ENCODE measurements around the gene HECTD4.

Gene HECTD4

DNA sequence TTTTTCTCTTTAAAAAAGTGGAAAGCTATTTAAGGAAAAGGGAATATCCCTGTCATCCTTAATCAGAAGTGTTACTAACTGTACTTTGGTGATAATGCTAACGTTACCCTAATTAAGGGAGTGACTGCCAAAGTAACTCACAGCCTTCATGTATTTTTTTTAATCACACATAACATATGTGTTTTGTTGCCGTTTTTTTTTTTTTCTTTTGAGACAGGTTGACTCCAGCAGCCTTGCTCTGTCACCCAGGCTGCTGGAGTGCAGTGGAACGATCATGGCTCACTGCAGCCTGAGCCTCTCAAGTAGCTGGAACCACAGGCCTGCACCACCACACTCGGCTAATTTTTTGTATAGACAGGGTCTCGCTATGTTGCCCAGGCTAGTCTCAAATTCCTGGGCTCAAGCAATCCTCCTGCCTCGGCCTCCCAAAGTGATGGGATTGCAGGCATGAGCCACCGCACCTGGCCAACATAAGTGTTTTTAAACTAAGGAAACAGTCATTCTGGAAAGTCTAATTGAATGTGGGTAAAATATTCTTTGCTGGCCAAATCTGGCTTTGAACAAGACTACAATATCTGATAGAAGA is 56.5 kb downstream of the HECTD4 start:
- DNase-seq, result no peak
- intact Hi-C loops (cut with DNase I), result no loop called here

GRCh38 chr12:112325157-112325556 is 57.1 kb downstream of the HECTD4 start:
- intact Hi-C loops (cut with DNase I), result no loop called here
- DNase-seq, result no peak

DNA sequence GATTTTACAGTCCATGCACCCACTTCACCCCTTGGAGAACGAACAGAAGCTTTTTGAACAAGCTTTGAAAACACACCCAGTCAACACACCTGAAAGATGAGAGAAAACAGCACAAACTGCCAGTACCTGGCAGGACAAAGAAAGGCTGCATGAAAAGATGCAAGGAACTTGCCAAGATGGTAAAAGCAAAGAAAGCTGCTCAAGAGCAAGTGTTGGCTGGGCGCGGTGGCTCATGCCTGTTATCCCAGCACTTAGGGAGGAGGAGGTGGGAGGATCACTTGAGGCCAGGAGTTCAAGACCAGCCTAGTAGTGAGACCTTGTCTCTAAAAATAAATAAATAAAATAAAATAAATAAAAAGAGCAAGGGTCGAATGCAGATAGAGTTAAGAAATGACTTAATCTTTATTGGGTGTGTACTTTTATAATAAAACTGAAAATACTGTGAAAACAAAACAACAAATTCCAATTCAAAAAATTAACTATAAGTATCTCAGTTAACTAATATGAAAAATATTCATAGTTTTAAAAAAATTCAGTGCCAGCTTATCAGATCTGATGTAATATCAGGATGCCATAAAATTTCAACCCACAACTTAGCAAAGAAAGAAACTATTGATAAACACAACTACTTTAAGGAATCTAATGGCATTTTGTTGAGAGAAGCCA is 59.2 kb downstream of the HECTD4 start:
- intact Hi-C loops (cut with DNase I), result no loop called here
- DNase-seq, result no peak

DNA sequence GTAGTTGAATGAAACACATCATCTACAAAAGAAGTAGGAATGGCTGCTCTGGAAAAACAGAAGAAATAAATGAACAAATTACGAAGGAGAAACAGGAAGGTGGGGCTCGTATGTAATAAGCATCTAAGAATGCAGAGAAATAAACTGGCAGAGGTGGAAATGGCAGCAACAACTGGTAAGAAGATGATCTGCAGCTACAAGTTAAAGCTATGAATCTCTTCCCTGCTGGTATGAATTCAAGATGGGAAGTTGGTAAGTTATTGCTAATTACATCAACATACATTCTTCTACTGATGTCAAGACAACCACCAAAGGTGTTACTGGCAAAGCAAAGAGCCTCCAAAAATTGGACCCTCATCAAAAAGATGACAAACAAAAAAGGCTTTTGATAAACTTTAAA is 59.8 kb downstream of the HECTD4 start:
- intact Hi-C loops (cut with DNase I), result no loop called here
- DNase-seq, result no peak

DNA sequence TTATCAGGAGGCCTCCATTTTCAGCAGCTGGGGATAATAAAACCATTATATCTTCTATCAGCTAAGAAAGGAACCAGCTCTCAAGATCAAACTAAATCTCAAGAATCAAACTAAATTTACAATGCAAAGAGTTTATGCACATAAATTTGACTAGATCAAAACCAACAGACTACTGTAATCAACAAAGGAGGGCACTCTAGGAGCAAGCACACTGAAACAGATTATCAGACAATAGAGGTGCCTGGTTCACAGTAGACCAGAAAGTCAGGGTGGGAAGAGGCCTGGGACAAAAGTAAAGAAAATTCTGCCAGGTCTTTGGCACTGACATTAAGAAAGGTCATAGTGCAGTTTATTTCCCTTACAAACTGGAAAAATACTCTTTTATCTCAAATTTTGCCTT is 61.0 kb downstream of the HECTD4 start:
- no peak for DNase-seq
- intact Hi-C loops (cut with DNase I), result no loop called here

GRCh38 chr12:112319395-112319794 is 62.8 kb downstream of the HECTD4 start:
- DNase-seq, result no peak
- intact Hi-C loops (cut with DNase I), result no loop called here

- no peak for DNase-seq
- intact Hi-C loops (cut with DNase I), result no loop called here
Measured at GRCh38 chr12:112317481-112317880, 64.8 kb downstream of the HECTD4 start.

DNA sequence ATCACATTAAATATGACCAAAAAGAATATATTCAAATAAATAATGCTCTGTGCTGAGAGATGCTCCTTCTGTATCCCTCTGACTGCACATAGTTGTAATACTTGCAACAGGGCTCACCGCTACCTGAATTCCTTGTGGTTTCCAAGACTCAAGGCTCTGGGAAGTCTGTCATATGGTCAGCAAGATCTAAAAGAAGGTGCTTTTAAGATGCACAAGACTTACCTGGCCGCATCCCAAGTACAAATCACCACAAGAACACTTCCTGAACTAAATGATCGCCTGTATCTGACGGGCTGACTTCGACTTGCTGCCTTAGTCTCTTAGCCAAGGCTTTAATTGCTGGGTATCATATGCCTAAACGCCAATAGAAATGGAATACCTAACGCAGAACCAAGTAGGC is 67.2 kb downstream of the HECTD4 start:
- no peak for DNase-seq
- intact Hi-C loops (cut with DNase I), result no loop called here

- DNase-seq, result no peak
- intact Hi-C loops (cut with DNase I), result no loop called here
Measured at GRCh38 chr12:112309797-112310196, 72.4 kb downstream of the HECTD4 start.

- no peak for DNase-seq
- intact Hi-C loops (cut with DNase I), result no loop called here
Measured at GRCh38 chr12:112308652-112309051, 73.6 kb downstream of the HECTD4 start.

- no peak for DNase-seq
- intact Hi-C loops (cut with DNase I), result no loop called here
Measured at GRCh38 chr12:112308161-112308560, 74.1 kb downstream of the HECTD4 start.

DNA sequence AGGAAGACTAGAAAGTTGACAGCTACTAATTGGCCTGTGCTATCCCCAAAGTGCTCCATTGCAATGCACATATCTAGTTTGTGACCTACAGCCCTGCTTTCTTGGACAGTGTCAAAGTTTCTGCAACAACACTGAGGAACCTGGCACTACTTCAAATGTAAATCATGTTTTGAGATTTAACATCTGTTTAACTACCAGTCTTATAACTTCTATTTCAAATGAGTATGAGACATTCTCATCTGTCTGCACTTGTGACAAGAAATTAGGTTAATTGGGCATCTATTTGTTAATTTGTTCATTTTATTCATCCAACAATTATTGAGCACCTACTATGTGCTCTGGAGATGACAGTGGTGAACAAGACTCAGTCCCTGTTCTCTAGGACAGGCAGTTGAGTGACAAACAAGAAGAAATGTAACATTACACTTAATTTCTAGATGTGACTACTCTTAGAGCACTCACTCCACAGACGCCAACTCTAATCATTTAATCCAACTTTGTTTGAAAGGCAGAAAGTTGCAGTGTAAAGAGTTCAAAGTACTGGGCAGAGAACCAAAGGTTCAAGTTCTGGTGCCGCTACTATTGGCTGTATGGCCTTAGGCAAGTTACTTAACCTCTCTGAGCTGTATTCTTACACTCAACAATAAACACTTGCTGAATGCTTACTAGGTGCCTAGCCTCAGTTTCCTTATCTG is 74.8 kb downstream of the HECTD4 start:
- no peak for DNase-seq
- intact Hi-C loops (cut with DNase I), result no loop called here

- DNase-seq, result no peak
Measured at GRCh38 chr12:112305951-112306350, 76.3 kb downstream of the HECTD4 start.

GRCh38 chr12:112304436-112304835 is 77.8 kb downstream of the HECTD4 start:
- no peak for DNase-seq
- intact Hi-C loops (cut with DNase I), result no loop called here

More at GRCh38 chr12:112305951-112306350, 76.3 kb downstream of the HECTD4 start:
- intact Hi-C loops (cut with DNase I), result no loop called here

DNA sequence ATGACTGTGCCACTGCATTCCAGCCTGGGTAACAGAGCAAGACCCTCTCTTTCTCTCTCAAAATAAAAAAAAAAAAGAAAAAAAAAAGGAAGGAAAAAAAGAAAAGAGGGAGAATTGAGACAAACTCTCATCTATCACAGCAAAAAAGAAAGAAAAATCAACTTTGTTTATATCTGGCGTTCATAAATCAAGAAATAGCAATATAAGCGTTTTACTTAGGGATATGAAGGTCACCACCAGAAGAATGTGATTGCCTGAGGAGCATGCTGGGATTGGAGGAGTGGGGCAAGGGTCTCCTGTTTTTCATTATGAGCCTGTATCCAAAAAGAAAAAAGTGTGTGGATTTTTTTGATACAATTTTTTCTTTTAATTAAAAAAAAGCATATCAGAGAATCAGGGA is 78.4 kb downstream of the HECTD4 start:
- no peak for DNase-seq
- intact Hi-C loops (cut with DNase I), result no loop called here

DNA sequence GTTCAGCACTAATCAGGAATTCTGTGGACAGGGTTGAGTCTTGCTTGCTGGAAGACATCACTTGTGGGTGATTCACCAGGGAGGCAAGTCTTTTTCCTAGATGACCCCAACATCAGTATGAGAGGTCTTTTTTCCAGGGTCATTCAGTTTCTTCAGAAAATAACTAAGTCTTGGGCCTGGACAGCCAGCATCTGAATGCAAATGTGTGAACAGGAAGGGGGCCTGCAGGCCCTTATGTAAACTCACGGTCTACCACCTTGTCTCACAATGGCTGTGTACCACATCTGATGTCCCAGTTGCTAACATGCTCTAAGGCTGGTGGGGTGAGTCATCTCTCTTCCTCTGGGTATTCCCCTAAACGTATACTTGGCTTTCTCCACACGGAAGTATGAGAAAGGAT is 79.2 kb downstream of the HECTD4 start:
- DNase-seq, result no peak
- intact Hi-C loops (cut with DNase I), result no loop called here

DNA sequence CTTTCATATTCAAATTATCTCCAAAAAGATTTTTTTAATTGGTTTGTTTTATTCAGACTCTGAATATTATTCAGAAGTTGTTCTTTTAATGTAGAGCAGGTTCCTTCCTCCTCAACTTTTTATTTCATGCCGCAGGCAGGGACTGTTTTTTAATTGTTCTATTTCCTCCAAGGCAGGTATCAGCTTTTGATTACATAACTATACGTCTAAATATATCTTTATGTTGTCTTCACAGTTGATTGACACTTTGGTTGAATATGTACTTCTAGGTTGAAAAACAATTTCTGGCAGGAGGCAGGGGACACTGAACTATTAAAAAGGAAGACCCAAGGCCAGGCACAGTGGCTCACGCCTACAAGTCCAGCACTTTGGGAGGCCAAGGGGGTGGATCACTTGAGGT is 82.5 kb downstream of the HECTD4 start:
- intact Hi-C loops (cut with DNase I), result no loop called here
- no peak for DNase-seq

- no peak for DNase-seq
- intact Hi-C loops (cut with DNase I), result no loop called here
Measured at GRCh38 chr12:112297188-112297587, 85.0 kb downstream of the HECTD4 start.

DNA sequence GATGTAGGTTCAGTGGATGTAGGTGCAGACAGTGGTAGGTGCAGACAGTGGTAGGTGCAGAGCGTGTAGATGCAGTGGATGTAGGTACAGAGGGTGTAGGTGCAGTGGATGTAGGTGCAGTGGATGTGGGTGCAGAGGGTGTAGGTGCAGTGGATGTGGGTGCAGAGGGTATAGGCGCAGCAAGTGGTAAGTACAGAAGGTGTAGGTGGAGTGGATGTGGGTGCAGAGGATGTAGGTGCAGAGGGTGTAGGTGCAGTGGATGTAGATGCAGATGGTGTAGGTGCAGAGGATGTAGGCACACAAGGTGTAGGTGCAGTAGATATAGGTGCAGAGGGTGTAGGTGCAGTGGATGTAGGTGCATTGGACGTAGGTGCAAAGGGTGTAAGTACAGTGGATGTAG is 86.0 kb downstream of the HECTD4 start:
- intact Hi-C loops (cut with DNase I), result no loop called here
- no peak for DNase-seq

- no peak for DNase-seq
- intact Hi-C loops (cut with DNase I), result no loop called here
Measured at GRCh38 chr12:112294793-112295192, 87.4 kb downstream of the HECTD4 start.

DNA sequence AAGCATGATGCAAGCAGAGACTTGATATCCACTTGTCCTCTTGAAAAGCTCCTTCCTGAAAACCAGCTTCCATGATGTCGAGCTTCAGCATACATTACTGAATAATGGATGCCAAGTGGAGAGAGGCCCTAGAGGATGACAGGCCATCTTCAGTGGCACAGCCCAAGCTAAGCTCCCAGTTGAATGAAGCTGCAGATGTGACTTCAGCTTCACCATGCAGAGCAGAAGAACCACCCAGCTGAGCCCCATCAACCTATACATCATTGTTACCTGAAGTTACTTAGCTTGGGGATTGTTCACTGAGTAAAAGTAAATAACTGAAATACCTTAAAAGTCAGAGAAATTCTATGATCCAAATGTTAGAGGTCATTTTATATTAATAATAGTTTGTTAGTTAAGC is 93.6 kb downstream of the HECTD4 start:
- intact Hi-C loops (cut with DNase I), result no loop called here
- DNase-seq, result no peak

Data from posterior cingulate gyrus (tissue), 11 donors.